Measurements from ENCODE around the gene LZTS2. TPM values are rescaled to one million over a fixed set of nuclear protein-coding genes. Genes with fewer than 3 reads are reported as not detected.

Gene LZTS2
- total and polyA plus RNA-seq, 2 experiments from 2014 or later = 27.6 to 88.3 TPM

DNA sequence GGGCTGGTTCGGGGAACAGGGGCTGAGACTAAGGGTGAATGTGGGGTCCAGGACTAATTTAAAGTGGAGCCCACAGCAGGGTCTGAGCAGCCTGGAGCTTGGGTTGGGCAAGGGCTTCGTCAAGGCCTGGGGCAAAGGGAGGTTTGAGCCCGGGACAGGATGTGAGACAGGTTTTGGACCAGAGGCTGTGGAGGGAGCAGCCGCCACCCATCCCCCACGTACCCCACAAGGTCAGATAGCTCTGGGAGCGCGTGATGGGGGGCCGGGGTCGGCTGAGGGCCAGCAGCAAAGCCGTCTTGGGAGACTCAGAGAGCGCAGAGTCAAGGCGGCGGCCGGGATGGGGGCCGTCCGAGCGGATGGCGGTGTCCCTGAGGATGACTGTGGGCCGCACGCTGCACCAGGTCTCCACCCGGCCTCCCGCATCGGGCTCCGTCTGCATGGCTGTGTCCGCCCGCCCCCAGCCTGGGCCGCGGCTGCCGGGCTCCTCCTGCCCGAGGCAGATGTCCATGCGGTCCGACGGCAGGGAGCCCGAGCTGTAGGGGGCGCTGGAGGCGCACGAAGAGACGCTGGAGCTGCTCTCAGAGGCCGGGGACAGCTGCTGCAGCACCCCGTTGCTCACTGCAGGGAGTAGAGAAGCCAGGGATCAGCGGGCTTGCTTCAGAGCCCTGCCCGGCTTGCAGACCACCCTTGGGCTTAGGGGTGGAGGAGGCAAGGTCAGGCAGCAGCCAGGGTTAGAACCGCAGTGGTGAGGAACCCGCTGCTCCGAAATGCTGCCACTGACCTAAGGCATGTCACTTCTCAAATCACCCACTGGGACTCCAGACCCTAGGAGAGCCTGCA, 19.2 kb downstream of the LZTS2 start:
- peaks cover 12% of the 10 kb centered on the region; the same call in 1 of the 2 replicates for H3K4me1 ChIP-seq (ENCODE audit: insufficient read depth)
- Mint-ChIP-seq H3K4me1 (peaks cover 8% of the 10 kb centered on the region), H3K27me3 (ENCODE audit: insufficient read depth, low read depth, poor library complexity) (peaks cover 57% of the 10 kb centered on the region), H3K27ac (no peak overlapping the region), H3K4me3 (peak overlapping the region; percentile 69), H3K36me3 (ENCODE audit: low read depth) (no peaks in the 10 kb centered on the region; the same call in 2 of the 3 replicates), H3K9me3 (no peaks in the 10 kb centered on the region; the same call in 2 of the 3 replicates)
- H3K4me3 ChIP-seq = peak overlapping the region; percentile 66
- no peak overlapping the region for H3K27ac ChIP-seq (ENCODE audit: low read depth)
- H3K9me2 ChIP-seq (ENCODE audit: insufficient read depth) = no peaks in the 10 kb centered on the region
- peak overlapping the region; percentile 83 for H3K4me2 ChIP-seq
- TF ChIP-seq STAT1 (IDR thresholded peaks at IDR 0.05; ENCODE audit: unreplicated experiment) (no peak), EZH2 (IDR thresholded peaks at IDR 0.05; ENCODE audit: low read depth, unreplicated experiment) (peak; percentile 66)
- TF ChIP-seq, protein P1, sequence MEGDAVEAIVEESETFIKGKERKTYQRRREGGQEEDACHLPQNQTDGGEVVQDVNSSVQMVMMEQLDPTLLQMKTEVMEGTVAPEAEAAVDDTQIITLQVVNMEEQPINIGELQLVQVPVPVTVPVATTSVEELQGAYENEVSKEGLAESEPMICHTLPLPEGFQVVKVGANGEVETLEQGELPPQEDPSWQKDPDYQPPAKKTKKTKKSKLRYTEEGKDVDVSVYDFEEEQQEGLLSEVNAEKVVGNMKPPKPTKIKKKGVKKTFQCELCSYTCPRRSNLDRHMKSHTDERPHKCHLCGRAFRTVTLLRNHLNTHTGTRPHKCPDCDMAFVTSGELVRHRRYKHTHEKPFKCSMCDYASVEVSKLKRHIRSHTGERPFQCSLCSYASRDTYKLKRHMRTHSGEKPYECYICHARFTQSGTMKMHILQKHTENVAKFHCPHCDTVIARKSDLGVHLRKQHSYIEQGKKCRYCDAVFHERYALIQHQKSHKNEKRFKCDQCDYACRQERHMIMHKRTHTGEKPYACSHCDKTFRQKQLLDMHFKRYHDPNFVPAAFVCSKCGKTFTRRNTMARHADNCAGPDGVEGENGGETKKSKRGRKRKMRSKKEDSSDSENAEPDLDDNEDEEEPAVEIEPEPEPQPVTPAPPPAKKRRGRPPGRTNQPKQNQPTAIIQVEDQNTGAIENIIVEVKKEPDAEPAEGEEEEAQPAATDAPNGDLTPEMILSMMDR (conservative IDR thresholded peaks at IDR 0.05; ENCODE audit: low read depth in 2 of 2) = peak; percentile 67 to 92
- no peaks in the 10 kb centered on the region for H4K20me1 ChIP-seq (replicated peaks; ENCODE audit: insufficient read depth)
- DNase-seq (ENCODE audit: low spot score) = peak; percentile 92
- peak overlapping the region; percentile 95 for H2AFZ ChIP-seq
- peak; percentile 88 for ATAC-seq
- no peaks in the 10 kb centered on the region for H3K36me3 ChIP-seq (ENCODE audit: insufficient read depth)
- no peaks in the 10 kb centered on the region for H3K79me2 ChIP-seq (replicated peaks; ENCODE audit: insufficient read depth)
- no peaks in the 10 kb centered on the region for H3F3A ChIP-seq (replicated peaks; ENCODE audit: low read depth)
- H3K27me3 ChIP-seq (ENCODE audit: insufficient read depth) = peaks cover 61% of the 10 kb centered on the region

DNA sequence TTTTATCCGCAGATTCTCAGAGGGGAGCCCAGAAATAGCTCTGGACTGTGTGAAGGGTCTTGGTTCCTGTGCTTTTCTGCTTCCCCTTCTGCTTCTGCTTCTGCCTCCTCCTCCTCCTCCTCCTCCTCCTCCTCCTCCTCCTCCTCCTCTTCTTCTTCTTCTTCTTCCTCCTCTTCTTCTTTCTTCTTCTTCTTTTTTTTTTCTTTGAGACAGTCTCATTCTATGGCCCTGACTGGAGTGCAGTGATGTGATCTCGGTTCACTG, 19.8 kb downstream of the LZTS2 start:
- Mint-ChIP-seq H3K4me1 (peaks cover 5% of the 10 kb centered on the region), H3K27me3 (ENCODE audit: insufficient read depth, low read depth, poor library complexity) (peaks cover 57% of the 10 kb centered on the region), H3K9me3 (no peaks in the 10 kb centered on the region; the same call in 2 of the 3 replicates), H3K27ac (no peak overlapping the region), H3K4me3 (peak overlapping the region; percentile 42; the same call in 1 of the 3 replicates), H3K36me3 (ENCODE audit: low read depth) (no peaks in the 10 kb centered on the region; the same call in 2 of the 3 replicates)
- Histone ChIP-seq H2AFZ (no peak overlapping the region), H3K4me1 (ENCODE audit: insufficient read depth) (peaks cover 9% of the 10 kb centered on the region; the same call in 1 of the 2 replicates), H4K20me1 (replicated peaks; ENCODE audit: insufficient read depth) (no peaks in the 10 kb centered on the region), H3K27me3 (ENCODE audit: insufficient read depth) (peaks cover 61% of the 10 kb centered on the region), H3K27ac (ENCODE audit: low read depth) (no peak overlapping the region), H3F3A (replicated peaks; ENCODE audit: low read depth) (no peaks in the 10 kb centered on the region), H3K4me3 (no peak overlapping the region), H3K4me2 (peak overlapping the region; percentile 83; the same call in 1 of the 2 replicates), H3K79me2 (replicated peaks; ENCODE audit: insufficient read depth) (no peaks in the 10 kb centered on the region), H3K9me2 (ENCODE audit: insufficient read depth) (no peaks in the 10 kb centered on the region), H3K36me3 (ENCODE audit: insufficient read depth) (no peaks in the 10 kb centered on the region)
- DNase-seq (ENCODE audit: low spot score) = no peak
- ATAC-seq = no peak
- no peak for TF ChIP-seq CREB1 (CRISPR knock-in tag; IDR thresholded peaks at IDR 0.05; ENCODE audit: low read depth)
- TF ChIP-seq, protein P2, sequence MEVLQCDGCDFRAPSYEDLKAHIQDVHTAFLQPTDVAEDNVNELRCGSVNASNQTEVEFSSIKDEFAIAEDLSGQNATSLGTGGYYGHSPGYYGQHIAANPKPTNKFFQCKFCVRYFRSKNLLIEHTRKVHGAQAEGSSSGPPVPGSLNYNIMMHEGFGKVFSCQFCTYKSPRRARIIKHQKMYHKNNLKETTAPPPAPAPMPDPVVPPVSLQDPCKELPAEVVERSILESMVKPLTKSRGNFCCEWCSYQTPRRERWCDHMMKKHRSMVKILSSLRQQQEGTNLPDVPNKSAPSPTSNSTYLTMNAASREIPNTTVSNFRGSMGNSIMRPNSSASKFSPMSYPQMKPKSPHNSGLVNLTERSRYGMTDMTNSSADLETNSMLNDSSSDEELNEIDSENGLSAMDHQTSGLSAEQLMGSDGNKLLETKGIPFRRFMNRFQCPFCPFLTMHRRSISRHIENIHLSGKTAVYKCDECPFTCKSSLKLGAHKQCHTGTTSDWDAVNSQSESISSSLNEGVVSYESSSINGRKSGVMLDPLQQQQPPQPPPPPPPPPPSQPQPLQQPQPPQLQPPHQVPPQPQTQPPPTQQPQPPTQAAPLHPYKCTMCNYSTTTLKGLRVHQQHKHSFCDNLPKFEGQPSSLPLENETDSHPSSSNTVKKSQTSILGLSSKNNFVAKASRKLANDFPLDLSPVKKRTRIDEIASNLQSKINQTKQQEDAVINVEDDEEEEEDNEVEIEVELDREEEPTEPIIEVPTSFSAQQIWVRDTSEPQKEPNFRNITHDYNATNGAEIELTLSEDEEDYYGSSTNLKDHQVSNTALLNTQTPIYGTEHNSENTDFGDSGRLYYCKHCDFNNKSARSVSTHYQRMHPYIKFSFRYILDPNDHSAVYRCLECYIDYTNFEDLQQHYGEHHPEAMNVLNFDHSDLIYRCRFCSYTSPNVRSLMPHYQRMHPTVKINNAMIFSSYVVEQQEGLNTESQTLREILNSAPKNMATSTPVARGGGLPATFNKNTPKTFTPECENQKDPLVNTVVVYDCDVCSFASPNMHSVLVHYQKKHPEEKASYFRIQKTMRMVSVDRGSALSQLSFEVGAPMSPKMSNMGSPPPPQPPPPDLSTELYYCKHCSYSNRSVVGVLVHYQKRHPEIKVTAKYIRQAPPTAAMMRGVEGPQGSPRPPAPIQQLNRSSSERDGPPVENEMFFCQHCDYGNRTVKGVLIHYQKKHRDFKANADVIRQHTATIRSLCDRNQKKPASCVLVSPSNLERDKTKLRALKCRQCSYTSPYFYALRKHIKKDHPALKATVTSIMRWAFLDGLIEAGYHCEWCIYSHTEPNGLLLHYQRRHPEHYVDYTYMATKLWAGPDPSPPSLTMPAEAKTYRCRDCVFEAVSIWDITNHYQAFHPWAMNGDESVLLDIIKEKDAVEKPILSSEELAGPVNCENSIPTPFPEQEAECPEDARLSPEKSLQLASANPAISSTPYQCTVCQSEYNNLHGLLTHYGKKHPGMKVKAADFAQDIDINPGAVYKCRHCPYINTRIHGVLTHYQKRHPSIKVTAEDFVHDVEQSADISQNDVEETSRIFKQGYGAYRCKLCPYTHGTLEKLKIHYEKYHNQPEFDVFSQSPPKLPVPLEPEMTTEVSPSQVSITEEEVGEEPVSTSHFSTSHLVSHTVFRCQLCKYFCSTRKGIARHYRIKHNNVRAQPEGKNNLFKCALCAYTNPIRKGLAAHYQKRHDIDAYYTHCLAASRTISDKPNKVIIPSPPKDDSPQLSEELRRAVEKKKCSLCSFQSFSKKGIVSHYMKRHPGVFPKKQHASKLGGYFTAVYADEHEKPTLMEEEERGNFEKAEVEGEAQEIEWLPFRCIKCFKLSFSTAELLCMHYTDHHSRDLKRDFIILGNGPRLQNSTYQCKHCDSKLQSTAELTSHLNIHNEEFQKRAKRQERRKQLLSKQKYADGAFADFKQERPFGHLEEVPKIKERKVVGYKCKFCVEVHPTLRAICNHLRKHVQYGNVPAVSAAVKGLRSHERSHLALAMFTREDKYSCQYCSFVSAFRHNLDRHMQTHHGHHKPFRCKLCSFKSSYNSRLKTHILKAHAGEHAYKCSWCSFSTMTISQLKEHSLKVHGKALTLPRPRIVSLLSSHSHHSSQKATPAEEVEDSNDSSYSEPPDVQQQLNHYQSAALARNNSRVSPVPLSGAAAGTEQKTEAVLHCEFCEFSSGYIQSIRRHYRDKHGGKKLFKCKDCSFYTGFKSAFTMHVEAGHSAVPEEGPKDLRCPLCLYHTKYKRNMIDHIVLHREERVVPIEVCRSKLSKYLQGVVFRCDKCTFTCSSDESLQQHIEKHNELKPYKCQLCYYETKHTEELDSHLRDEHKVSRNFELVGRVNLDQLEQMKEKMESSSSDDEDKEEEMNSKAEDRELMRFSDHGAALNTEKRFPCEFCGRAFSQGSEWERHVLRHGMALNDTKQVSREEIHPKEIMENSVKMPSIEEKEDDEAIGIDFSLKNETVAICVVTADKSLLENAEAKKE (CRISPR knock-in tag; IDR thresholded peaks at IDR 0.05) = no peak
- TF ChIP-seq JUNB (IDR thresholded peaks at IDR 0.05; ENCODE audit: unreplicated experiment) = no peak
- TF ChIP-seq, protein P3, sequence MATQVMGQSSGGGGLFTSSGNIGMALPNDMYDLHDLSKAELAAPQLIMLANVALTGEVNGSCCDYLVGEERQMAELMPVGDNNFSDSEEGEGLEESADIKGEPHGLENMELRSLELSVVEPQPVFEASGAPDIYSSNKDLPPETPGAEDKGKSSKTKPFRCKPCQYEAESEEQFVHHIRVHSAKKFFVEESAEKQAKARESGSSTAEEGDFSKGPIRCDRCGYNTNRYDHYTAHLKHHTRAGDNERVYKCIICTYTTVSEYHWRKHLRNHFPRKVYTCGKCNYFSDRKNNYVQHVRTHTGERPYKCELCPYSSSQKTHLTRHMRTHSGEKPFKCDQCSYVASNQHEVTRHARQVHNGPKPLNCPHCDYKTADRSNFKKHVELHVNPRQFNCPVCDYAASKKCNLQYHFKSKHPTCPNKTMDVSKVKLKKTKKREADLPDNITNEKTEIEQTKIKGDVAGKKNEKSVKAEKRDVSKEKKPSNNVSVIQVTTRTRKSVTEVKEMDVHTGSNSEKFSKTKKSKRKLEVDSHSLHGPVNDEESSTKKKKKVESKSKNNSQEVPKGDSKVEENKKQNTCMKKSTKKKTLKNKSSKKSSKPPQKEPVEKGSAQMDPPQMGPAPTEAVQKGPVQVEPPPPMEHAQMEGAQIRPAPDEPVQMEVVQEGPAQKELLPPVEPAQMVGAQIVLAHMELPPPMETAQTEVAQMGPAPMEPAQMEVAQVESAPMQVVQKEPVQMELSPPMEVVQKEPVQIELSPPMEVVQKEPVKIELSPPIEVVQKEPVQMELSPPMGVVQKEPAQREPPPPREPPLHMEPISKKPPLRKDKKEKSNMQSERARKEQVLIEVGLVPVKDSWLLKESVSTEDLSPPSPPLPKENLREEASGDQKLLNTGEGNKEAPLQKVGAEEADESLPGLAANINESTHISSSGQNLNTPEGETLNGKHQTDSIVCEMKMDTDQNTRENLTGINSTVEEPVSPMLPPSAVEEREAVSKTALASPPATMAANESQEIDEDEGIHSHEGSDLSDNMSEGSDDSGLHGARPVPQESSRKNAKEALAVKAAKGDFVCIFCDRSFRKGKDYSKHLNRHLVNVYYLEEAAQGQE (IDR thresholded peaks at IDR 0.05; ENCODE audit: unreplicated experiment) = no peak
- TF ChIP-seq EZH2 (IDR thresholded peaks at IDR 0.05; ENCODE audit: low read depth, unreplicated experiment) = no peak
- TF ChIP-seq ZNF331 (CRISPR knock-in tag; IDR thresholded peaks at IDR 0.05; ENCODE audit: low read depth) = no peak
- TF ChIP-seq STAT1 (IDR thresholded peaks at IDR 0.05; ENCODE audit: unreplicated experiment) = no peak
